Right ventricle myocardium inferior (tissue), 1 donor: ENCODE results near the gene ARSA. TPM values are rescaled to one million over a fixed set of nuclear protein-coding genes. Genes with fewer than 3 reads are reported as not detected.

Experiments used
- ATAC-seq: fragments of 200-7000 bp; cut with Tn5 transposase; one replicate; pipeline ENCODE4 v1.9.1; 2020; ENCODE audit warnings: mild to moderate bottlenecking, moderate library complexity
- DNase-seq: peaks from one replicate; pipeline ENCODE4 v3.0.0; 2021; ENCODE audit errors: missing footprints
- intact Hi-C: fragments of 100-400 bp; cut with DNase I; formaldehyde crosslinking; loops from one replicate; pipeline ENCODE4 v1.11.0; 2022
- total RNA-seq: library from RNA; stranded (reverse); fragmentation: NEBNext Ultra II Directional; extraction: Animal tissue kit (Norgen Biotek cat#: 25700); gene quantifications from one replicate; pipeline ENCODE4 v1.2.1, GENCODE V29; 2021
- donor health status: DM: no; HTN: yes; CAD: no; lungs with severe emphysema.

ARSA gene
- total RNA-seq, 1 donor from 2014 or later: 21.3 TPM

GRCh38 chr22:50575426-50575941, 52.5 kb downstream of the ARSA start:
- intact Hi-C loops: no loop called here
- no peak for DNase-seq
- no peak for ATAC-seq

Other genes with a start within 250 kb of the ARSA start
- gene SBF1, start 153.1 kb downstream of the ARSA start, total RNA-seq: 47.7 TPM
- not detected for gene ADM2, start 146.6 kb downstream of the ARSA start, total RNA-seq
- gene MIOX, start 141.3 kb downstream of the ARSA start, total RNA-seq: not detected
- gene LMF2, start 120.5 kb downstream of the ARSA start, total RNA-seq: 24.9 TPM
- gene NCAPH2, start 119.9 kb downstream of the ARSA start, total RNA-seq: 26.7 TPM
- gene SCO2, start 102.6 kb downstream of the ARSA start, total RNA-seq: not detected
- gene TYMP, start 98.1 kb downstream of the ARSA start, total RNA-seq: 15.5 TPM
- gene KLHDC7B, start 82.3 kb downstream of the ARSA start, total RNA-seq: not detected
- gene SYCE3, start 65.2 kb downstream of the ARSA start, total RNA-seq: not detected
- gene CPT1B, start 49.7 kb downstream of the ARSA start, total RNA-seq: 370 TPM
- gene CHKB, start 45.3 kb downstream of the ARSA start, total RNA-seq: 37.8 TPM
- gene MAPK8IP2, start 27.4 kb downstream of the ARSA start, total RNA-seq: 0.57 TPM
- 22.2 TPM for gene SHANK3, start 44.7 kb upstream of the ARSA start, total RNA-seq
- 0.27 TPM for gene ACR, start 110.1 kb upstream of the ARSA start, total RNA-seq
- gene RABL2B, start 155.5 kb upstream of the ARSA start, total RNA-seq: 6.8 TPM